ENCODE results near the gene MSI2. TPM values are rescaled to one million over a fixed set of nuclear protein-coding genes. Genes with fewer than 3 reads are reported as not detected.

Gene MSI2
- total RNA-seq, 2 experiments from 2014 or later, result 59.6 to 61.7 TPM

- DNase-seq (no peak), ATAC-seq (no peak)
- Mint-ChIP-seq H3K27ac (no peak overlapping the region), H3K4me1 (ENCODE audit: low read depth) (peaks cover 3% of the 10 kb centered on the region), H3K4me3 (no peak overlapping the region), H3K9me3 (peaks cover 6% of the 10 kb centered on the region), H3K27me3 (peaks cover 2% of the 10 kb centered on the region), H3K36me3 (ENCODE audit: low read depth) (no peaks in the 10 kb centered on the region)
- CTCF ChIA-PET, result interaction anchor here (1.4 kb wide), 1 partner anchor 426 kb away, joined by 6 read pairs; no protein-coding TSS in a partner anchor
- POLR2A ChIA-PET, result no interaction called here
- intact Hi-C loops (cut with micrococcal nuclease), result loop anchor here (10.0 kb wide), 1 partner anchor 429 kb away; no protein-coding TSS in a partner anchor
- TF ChIP-seq CTCF (IDR thresholded peaks at IDR 0.05), result no peak
Measured at GRCh38 chr17:57245786-57246185, 10.5 kb upstream of the MSI2 start.

- Mint-ChIP-seq H3K9me3 (peaks cover 10% of the 10 kb centered on the region), H3K36me3 (ENCODE audit: low read depth) (no peaks in the 10 kb centered on the region), H3K27me3 (peaks cover 2% of the 10 kb centered on the region), H3K4me1 (ENCODE audit: low read depth) (peaks cover 3% of the 10 kb centered on the region), H3K27ac (no peak overlapping the region), H3K4me3 (no peak overlapping the region)
- POLR2A ChIA-PET, result interaction anchor here (0.6 kb wide), 1 partner anchor 38 kb away, joined by 3 read pairs; no protein-coding TSS in a partner anchor
- no peak for DNase-seq
- no peak for TF ChIP-seq CTCF (IDR thresholded peaks at IDR 0.05)
- CTCF ChIA-PET, result interaction anchor here (1.4 kb wide), 1 partner anchor 426 kb away, joined by 6 read pairs; no protein-coding TSS in a partner anchor
- ATAC-seq, result no peak
- intact Hi-C loops (cut with micrococcal nuclease), result loop anchor here (10.0 kb wide), 1 partner anchor 429 kb away; no protein-coding TSS in a partner anchor
Measured at GRCh38 chr17:57246257-57246656, 10.1 kb upstream of the MSI2 start.

- POLR2A ChIA-PET, result interaction anchor here (0.7 to 1.4 kb wide), 2 partner anchors 10 to 161 kb away, joined by 4 to 5 read pairs; no protein-coding TSS in a partner anchor
- intact Hi-C loops (cut with micrococcal nuclease), result loop anchor here (10.0 kb wide), 1 partner anchor 428 kb away; no protein-coding TSS in a partner anchor
- CTCF ChIA-PET, result interaction anchor here (0.7 to 1.9 kb wide), 3 partner anchors 350 to 425 kb away, joined by 4 to 6 read pairs (median 4); no protein-coding TSS in a partner anchor
- Mint-ChIP-seq H3K4me1 (ENCODE audit: low read depth) (peaks cover 3% of the 10 kb centered on the region), H3K4me3 (no peak overlapping the region), H3K36me3 (ENCODE audit: low read depth) (no peaks in the 10 kb centered on the region), H3K27ac (no peak overlapping the region), H3K27me3 (peaks cover 2% of the 10 kb centered on the region), H3K9me3 (peaks cover 13% of the 10 kb centered on the region)
- ATAC-seq, result no peak
- TF ChIP-seq CTCF (IDR thresholded peaks at IDR 0.05), result no peak
- no peak for DNase-seq
Measured at GRCh38 chr17:57247261-57247660, 9.1 kb upstream of the MSI2 start.

GRCh38 chr17:57247913-57248312 is 8.4 kb upstream of the MSI2 start:
- ATAC-seq (no peak), DNase-seq (no peak)
- Mint-ChIP-seq H3K27me3 (peaks cover 2% of the 10 kb centered on the region), H3K36me3 (ENCODE audit: low read depth) (no peaks in the 10 kb centered on the region), H3K4me3 (no peak overlapping the region), H3K4me1 (ENCODE audit: low read depth) (peaks cover 1% of the 10 kb centered on the region), H3K9me3 (peaks cover 13% of the 10 kb centered on the region), H3K27ac (no peak overlapping the region)
- TF ChIP-seq CTCF (IDR thresholded peaks at IDR 0.05), result no peak
- POLR2A ChIA-PET, result interaction anchor here (1.4 kb wide), 1 partner anchor 9 kb away, joined by 5 read pairs; no protein-coding TSS in a partner anchor
- intact Hi-C loops (cut with micrococcal nuclease), result loop anchor here (10.0 kb wide), 1 partner anchor 427 kb away; no protein-coding TSS in a partner anchor
- CTCF ChIA-PET, result interaction anchor here (1.9 kb wide), 1 partner anchor 424 kb away, joined by 4 read pairs; no protein-coding TSS in a partner anchor

GRCh38 chr17:57249520-57249919 is 6.8 kb upstream of the MSI2 start:
- CTCF ChIA-PET, result no interaction called here
- intact Hi-C loops (cut with micrococcal nuclease), result loop anchor here (10.0 kb wide), 1 partner anchor 425 kb away; no protein-coding TSS in a partner anchor
- POLR2A ChIA-PET, result no interaction called here
- peaks cover 13% of the 10 kb centered on the region for H3K9me3 Mint-ChIP-seq
- H3K27me3 Mint-ChIP-seq, result no peaks in the 10 kb centered on the region
- DNase-seq (no peak), ATAC-seq (no peak)
- no peak for TF ChIP-seq CTCF (IDR thresholded peaks at IDR 0.05)
- no peak overlapping the region for H3K27ac Mint-ChIP-seq
- H3K36me3 Mint-ChIP-seq (ENCODE audit: low read depth), result no peaks in the 10 kb centered on the region
- no peaks in the 10 kb centered on the region for H3K4me1 Mint-ChIP-seq (ENCODE audit: low read depth)
- no peak overlapping the region for H3K4me3 Mint-ChIP-seq

Data from activated CD8-positive, alpha-beta T cell treated with anti-CD3 and anti-CD28 coated beads for 36 hours (primary cell).